HG03565 (cell line): Measurements from ENCODE around the gene DLG3.

Experiments
- ATAC-seq: cut with Tn5 transposase; IDR thresholded peaks from one replicate; pipeline ENCODE4 v1.9.1; 2021; ENCODE audit warnings: mild to moderate bottlenecking, moderate library complexity; ENCODE audit not compliant: unreplicated experiment

Gene DLG3

GRCh38 chrX:70476166-70476933 is 31.7 kb downstream of the DLG3 start:
- no peak for ATAC-seq

DNA sequence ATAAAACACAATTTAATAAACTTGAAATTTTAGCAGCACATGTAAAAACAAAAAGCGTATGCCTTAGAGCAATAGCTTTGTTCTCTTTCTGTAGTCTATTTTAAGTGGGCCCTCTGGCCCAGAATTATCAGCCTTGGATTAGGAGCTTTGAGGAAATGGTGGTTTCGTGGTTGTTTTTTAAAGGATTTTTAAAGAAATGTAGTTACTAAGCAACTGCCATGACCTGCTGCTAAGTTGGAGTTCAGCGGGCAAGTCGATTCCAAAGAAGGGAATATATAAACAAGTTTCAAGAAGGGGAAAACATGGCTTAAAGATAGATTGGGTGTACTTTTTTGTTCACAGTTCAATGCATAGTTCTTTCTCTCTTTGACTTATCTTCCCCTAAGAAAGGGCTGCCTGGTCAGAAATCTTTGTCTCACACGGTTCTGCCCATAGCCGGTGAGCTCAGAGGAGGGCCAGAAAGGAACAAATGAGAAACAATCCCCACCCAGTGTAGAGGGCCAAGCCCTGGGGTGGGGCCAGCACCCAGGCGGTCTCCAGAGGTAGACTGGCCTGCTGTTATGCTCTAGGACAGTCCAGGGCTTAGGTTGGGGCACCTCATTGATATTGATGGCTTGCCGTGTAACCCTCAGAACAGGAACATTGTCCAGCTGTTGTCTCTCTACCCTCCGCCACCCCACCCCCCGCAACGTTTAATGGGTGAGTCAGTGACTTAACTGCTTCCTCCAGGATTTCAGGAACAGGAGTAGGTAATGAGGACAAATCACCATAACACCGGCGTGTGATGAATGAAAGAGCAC is 32.5 kb downstream of the DLG3 start:
- ATAC-seq: no peak

- no peak for ATAC-seq
Observed at GRCh38 chrX:70477734-70478075, 33.1 kb downstream of the DLG3 start.

- no peak for ATAC-seq
Observed at GRCh38 chrX:70478526-70479245, 34.1 kb downstream of the DLG3 start.

GRCh38 chrX:70479247-70479921 is 34.7 kb downstream of the DLG3 start:
- no peak for ATAC-seq

GRCh38 chrX:70479922-70480659 is 35.5 kb downstream of the DLG3 start:
- no peak for ATAC-seq

DNA sequence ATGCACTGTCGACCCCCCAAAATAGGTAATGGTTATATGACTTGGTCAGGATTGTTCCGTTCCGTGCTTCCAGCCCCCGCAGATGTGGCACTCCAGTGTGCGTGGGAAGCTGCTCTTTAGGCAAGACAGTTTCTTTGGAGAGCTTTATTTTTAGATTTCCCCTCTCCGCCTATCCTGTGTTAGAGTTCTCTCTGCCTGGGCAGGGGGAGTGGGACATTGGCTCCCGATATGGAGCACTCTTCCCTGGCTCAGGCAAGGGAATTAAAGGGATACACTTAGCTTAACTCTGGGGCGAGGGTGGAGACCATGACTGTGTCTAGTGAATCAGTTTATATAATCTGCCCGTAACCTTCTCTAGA is 36.0 kb downstream of the DLG3 start:
- no peak for ATAC-seq

DNA sequence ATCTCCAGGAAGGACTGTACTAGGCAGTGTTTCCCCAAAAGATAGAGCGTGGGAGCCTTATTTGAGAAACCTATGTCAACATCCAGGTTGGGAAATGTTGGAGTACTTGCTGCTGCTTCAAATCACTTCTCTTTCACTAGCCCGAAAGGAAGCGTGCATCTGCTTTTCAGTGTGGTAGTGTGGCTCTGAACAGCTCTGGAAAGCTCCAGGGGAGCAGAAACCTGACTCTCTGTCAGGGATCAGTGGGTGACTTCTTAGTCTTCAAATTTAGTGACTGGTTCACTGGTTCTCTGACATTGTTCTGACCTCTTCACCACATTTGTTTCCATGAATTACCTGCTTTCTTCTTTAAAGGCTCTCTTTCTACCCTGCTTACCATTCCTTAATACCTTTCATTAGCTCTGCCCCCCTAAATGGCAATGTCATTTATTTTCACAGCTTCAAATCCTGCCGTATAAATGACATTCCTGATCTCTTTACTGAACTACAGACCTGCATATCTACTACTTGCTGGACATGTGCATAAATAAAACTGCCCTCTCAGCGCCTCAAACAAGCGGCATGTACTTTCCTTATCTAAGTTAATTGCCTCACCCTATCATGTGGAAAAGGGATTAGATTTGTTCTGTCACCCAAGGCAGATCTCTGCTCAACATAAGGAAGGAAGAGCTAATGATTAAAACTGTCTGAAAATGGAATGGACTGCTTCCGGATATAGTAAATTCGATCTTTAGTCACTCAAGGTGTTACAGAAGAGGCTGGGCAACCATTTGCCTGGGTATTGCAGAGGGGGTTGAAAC is 37.0 kb downstream of the DLG3 start:
- ATAC-seq: no peak

DNA sequence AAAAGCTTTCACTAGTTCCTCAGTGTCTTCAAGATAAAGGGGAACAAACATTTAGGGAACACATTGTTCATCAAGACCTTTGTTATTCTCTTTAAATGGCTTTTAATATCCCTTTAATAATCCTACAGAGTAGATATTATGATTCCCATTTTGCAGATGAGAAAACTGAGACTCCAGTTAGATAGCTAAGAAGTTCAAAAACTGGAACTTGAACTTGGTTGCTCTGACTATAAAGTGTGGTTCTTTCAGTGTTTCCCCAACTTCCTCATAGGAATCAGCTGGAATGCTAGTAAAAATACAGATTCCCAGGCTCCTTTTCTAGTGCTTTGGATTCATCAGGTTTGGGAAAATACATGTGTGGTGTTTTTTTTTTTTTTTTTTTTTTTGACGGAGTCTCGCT is 37.7 kb downstream of the DLG3 start:
- ATAC-seq: no peak

DNA sequence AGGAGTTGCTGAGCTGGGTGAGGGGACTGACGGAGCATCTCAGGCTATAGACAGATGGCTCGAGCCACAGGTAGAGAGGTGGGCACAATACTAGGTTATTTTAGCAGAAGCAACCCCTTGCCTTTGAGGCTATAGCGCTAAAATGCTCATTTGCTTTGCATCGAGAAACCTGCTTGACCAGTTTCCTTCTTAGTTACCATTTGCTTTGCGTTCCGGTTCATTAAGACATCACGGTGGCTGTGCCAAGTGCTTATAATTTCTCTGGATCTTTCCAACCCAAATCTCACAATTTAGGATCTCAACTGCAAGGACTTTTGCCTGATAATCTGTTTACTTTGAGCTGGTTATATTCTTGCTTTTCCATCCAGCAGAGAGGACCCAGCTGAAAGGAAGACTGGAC is 40.8 kb downstream of the DLG3 start:
- ATAC-seq: no peak

DNA sequence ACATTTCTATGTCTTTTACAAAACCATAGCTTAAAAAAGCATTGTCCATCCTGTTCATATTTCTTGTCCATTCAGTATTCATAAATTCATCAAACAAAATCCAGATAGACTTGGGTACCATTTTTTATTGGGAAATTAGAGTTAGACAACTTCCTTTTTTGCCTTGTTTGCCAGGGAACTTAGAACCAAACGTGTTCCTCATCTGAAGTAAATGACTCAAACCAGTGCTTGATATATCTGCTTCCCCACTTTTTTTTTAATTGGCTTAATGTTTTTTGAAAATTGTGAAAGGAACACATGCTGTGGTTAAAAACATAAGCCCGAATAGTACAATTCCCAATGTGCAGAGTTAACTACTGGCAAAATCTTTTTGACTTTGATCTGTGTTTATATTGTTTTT is 44.2 kb downstream of the DLG3 start:
- no peak for ATAC-seq

GRCh38 chrX:70494441-70494840 is 49.8 kb downstream of the DLG3 start:
- no peak for ATAC-seq

DNA sequence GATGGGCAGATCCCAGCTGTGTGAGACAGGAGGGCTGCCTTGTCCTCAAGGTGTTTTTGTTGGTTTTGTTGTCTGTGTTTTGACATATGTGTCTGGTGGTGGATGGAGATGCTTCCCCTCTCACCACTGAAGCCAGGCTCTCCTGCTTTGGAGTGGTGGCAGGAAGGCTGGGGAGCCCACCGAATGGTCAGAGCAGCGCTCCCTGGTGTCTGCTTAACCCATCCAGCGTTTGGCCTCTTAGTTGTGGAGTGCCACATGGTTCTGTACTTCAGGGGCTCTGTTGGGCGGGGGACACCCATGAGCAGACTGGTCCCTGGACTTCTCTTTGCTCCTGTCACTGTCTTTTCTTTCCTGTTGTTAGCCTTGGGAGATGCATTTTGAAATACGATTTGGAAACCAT is 51.9 kb downstream of the DLG3 start:
- no peak for ATAC-seq

DNA sequence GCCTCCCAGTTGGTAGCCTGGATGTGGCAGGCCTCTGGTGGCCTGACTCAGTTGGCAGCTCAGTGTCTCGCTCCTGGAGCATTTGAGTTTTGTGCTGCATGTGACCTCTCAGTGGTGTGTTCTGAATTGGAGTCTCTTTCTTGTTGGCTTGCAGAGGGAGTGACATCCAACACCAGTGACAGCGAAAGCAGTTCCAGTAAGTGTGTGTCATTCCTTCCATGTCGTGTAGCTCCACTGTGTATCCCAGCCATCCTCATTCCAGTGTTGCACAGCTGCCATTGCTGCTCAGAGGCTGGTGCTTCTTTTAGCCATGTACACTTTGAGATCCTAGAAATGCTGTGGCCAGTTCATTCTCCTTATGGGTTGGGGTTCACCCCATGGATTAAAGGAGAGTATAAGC is 52.4 kb downstream of the DLG3 start:
- no peak for ATAC-seq

DNA sequence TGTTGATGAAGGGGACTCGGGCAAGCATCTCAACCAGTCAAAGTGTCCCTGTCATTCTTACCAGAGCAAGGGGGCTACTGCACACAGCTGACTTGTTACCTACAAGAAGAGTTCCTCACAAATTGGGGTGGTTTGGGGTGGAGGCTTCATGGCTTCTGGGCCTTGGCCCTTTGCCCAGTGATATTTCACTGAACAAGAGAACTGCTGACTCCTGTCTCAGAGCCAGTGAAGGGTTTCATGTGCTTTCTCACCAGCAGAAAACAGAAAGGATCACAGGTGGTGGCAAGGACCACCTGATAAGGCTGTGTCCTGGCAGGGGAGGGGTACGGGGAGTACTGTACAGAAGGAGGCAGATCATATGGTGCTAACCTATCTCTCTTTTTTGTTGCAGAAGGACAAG is 53.5 kb downstream of the DLG3 start:
- ATAC-seq: no peak

DNA sequence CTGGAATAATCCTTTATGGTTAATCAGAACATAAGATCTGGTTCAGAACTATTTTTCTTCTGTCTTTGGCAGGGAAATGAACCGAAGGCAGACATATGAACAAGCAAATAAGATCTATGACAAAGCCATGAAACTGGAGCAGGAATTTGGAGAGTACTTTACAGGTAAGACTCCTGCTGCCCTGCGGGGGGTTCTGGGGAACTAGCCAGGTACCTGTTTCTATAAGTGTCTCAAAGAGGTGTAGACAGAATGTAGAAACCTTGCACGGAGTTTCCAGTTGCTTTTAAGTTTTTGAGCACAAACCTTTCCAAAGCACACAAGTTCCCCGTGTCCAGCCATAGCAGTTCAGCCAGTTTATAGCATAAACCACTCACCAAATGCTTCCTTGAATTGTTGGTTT is 56.2 kb downstream of the DLG3 start:
- no peak for ATAC-seq

GRCh38 chrX:70504772-70505450 is 60.3 kb downstream of the DLG3 start:
- ATAC-seq: no peak

DNA sequence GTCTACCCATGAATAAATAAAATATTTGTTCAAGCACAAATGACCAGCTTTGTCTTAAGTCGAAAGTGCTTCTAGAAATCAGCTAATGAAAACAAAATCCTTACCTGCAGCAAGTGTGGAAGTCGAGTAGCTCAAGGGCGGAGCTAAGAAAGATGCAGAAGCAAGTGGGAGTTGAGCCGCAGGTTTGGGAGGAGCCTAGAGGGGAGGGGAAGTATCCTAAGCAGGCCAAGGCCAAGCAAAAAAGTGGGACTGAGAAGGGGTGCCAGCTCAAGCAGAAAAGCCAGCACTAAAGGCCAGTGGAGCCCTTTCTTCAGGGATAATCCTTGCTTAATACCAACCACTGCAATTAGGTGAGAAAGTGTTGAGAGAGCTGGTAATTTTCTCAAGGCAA is 60.8 kb downstream of the DLG3 start:
- ATAC-seq: no peak

DNA sequence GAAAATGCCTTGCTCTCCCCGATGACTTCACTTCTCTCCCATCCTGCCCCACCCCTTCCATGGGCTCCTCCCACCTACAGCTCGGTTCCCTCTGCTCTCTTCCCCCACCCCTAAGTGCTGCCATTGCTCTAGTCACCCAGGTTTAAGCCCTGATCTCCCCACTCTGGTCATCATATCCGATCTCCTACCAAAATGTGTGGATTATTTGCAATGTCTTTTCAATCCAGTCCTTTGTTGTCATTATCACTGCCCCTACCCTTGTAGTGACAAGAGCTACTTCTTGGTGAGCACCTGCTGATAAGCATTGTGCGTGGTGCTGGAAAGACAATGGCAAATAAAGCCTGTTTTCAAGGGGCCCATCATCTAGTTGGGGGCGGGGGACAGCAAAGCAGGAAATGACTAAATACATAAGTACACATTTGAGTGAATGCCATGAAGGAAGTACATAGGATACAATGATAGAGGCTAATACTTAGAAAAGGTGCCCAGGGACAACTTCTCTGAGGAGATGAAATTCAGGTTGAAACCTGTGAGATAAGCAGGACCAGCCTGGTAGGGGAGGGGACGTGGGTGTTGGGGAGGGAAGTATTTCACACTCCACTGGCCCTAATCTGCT is 63.8 kb downstream of the DLG3 start:
- ATAC-seq: no peak
